BLaER1 (cell line): ENCODE measurements around the gene ASF1B.
A peak's percentile ranks its signal among the peaks of the same experiment; 100 is the strongest.

Experiments used
- H3K27ac ChIP-seq: shearing (Covaris generic); formaldehyde crosslinking; 2 replicates; pipeline ENCODE4 v1.8.1; 2022
- H3K27me3 ChIP-seq: shearing (Covaris generic); formaldehyde crosslinking; 2 replicates; pipeline ENCODE4 v1.8.1; 2022
- H3K36me3 ChIP-seq: shearing (Covaris generic); formaldehyde crosslinking; 2 replicates; pipeline ENCODE4 v1.8.1; 2022
- H3K4me1 ChIP-seq: shearing (Covaris generic); formaldehyde crosslinking; 2 replicates; pipeline ENCODE4 v1.8.1; 2022
- H3K4me2 ChIP-seq: shearing (Covaris generic); formaldehyde crosslinking; 2 replicates; pipeline ENCODE4 v1.8.1; 2022
- H3K4me3 ChIP-seq: shearing (Covaris generic); formaldehyde crosslinking; 2 replicates; pipeline ENCODE4 v1.8.1; 2022
- H3K9ac ChIP-seq: shearing (Covaris generic); formaldehyde crosslinking; 2 replicates; pipeline ENCODE4 v1.8.1; 2022
- H3K9me3 ChIP-seq: shearing (Covaris generic); formaldehyde crosslinking; 2 replicates; pipeline ENCODE4 v1.8.1; 2022
- H4K20me1 ChIP-seq: shearing (Covaris generic); formaldehyde crosslinking; 2 replicates; pipeline ENCODE4 v1.8.1; 2022
- Cebpa-rat ChIP-seq: shearing (Covaris generic); IDR thresholded peaks from 2 replicates; pipeline ENCODE4 v1.8.1; 2022

The ASF1B gene

GRCh38 chr19:14142262-14143190, 6.1 kb upstream of the ASF1B start:
- Histone ChIP-seq H3K9me3 (no peaks in the 10 kb centered on the region), H3K27ac (no peak overlapping the region), H3K9ac (0 out of 2 replicates have a peak overlapping the region, but pooled peaks have one; percentile 44), H3K36me3 (peaks cover 4% of the 10 kb centered on the region; the same call in 1 of the 2 replicates), H3K4me1 (peaks cover 45% of the 10 kb centered on the region), H3K27me3 (no peaks in the 10 kb centered on the region), H3K4me2 (no peak overlapping the region), H3K4me3 (no peak overlapping the region), H4K20me1 (peaks cover 26% of the 10 kb centered on the region; the same call in 1 of the 2 replicates)
- TF ChIP-seq Cebpa-rat = no peak

DNA sequence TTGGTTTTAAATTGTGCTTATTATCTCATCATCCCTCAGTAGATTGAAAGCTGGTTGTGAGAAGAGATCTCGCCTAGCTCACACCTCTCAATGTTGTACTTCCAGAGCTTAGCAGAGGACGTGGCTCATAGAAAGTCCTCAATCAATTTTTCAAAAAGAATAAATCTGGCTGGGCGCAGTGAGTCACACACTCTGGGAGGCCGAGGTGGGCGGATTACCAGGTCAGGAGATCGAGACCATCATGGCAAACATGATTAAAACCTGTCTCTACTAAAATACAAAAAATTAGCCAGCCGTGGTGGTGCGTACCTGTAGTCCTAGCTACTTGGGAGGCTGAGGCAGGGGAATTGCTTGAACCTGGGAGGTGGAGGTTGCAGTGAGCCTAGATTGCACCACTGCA, 4.7 kb upstream of the ASF1B start:
- Histone ChIP-seq H3K9me3 (no peaks in the 10 kb centered on the region), H3K27me3 (no peaks in the 10 kb centered on the region)

DNA sequence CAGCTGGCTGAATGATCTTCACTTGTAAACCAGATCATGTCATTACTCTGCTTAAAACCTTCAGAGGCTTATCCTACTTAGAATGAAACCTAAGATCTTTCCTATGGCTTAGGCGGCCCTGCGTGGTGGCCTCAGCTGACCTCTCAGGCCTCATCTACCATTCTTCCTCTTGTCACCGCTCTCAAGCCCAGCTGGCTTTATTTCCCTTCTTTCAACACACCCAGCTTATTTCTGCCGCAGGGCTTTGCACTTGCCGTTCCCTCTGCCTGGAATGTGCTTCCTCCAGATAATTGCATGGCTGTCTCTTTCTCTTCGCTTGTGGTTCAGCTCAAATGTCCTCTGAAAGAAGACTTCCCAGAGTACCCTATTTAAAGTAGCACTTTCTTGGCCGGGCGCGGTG, 3.6 kb upstream of the ASF1B start:
- TF ChIP-seq Cebpa-rat = no peak
- no peak overlapping the region for H3K27ac ChIP-seq
- H3K9me3 ChIP-seq = no peaks in the 10 kb centered on the region
- H3K4me2 ChIP-seq = no peak overlapping the region
- no peak overlapping the region for H3K4me3 ChIP-seq
- no peaks in the 10 kb centered on the region for H3K27me3 ChIP-seq
- H4K20me1 ChIP-seq = peaks cover 18% of the 10 kb centered on the region; the same call in 1 of the 2 replicates
- H3K36me3 ChIP-seq = peaks cover 4% of the 10 kb centered on the region; the same call in 1 of the 2 replicates
- no peak overlapping the region for H3K9ac ChIP-seq
- peaks cover 43% of the 10 kb centered on the region for H3K4me1 ChIP-seq

More for the DNA sequence above, 4.7 kb upstream of the ASF1B start:
- no peak overlapping the region for H3K9ac ChIP-seq
- H4K20me1 ChIP-seq = peaks cover 18% of the 10 kb centered on the region; the same call in 1 of the 2 replicates
- H3K4me2 ChIP-seq = no peak overlapping the region
- H3K4me1 ChIP-seq = peaks cover 33% of the 10 kb centered on the region
- H3K4me3 ChIP-seq = no peak overlapping the region
- no peak overlapping the region for H3K27ac ChIP-seq
- H3K36me3 ChIP-seq = peaks cover 4% of the 10 kb centered on the region; the same call in 1 of the 2 replicates
- TF ChIP-seq Cebpa-rat = no peak

GRCh38 chr19:14138576-14139265, 2.3 kb upstream of the ASF1B start:
- TF ChIP-seq Cebpa-rat = no peak
- H3K9me3 ChIP-seq = no peaks in the 10 kb centered on the region
- H3K36me3 ChIP-seq = peaks cover 4% of the 10 kb centered on the region; the same call in 1 of the 2 replicates
- peak overlapping the region; percentile 96 for H3K4me2 ChIP-seq
- H3K4me1 ChIP-seq = peaks cover 53% of the 10 kb centered on the region
- H3K27me3 ChIP-seq = no peaks in the 10 kb centered on the region
- H4K20me1 ChIP-seq = peaks cover 18% of the 10 kb centered on the region; the same call in 1 of the 2 replicates
- no peak overlapping the region for H3K27ac ChIP-seq
- H3K9ac ChIP-seq = peak overlapping the region; percentile 88
- H3K4me3 ChIP-seq = peak overlapping the region; percentile 82; the same call in 1 of the 2 replicates

DNA sequence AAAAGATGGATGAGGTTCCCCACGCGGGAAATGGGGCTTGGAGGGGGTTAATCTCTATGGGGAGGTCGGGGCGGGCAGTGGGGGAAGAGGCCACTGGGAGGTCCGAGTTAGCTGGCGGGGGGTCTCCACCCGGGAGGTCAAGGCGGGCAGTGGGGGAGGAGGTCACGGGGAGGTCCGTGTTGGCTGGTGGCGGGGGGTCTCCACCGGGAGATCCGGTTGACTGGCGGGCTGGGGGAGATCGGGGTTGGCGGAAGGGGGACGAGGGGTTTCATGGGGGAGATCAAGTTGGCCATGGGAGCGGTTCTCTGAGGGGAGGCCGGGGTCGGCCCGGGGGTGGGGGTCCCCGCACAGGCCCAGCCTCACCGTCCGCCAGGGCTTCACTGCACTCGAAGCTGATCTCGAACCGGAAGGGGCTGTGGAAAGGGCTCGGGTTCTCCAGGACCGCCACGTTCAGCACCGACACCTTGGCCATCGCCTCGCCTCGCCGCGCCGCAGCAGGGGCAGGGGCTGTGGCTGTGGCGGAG, 342 bp downstream of the ASF1B start:
- Histone ChIP-seq H3K36me3 (peaks cover 26% of the 10 kb centered on the region), H4K20me1 (peaks cover 10% of the 10 kb centered on the region; the same call in 1 of the 2 replicates), H3K27ac (peak overlapping the region; percentile 78), H3K9me3 (no peaks in the 10 kb centered on the region), H3K9ac (peak overlapping the region; percentile 81), H3K4me2 (peak overlapping the region; percentile 97), H3K4me3 (peak overlapping the region; percentile 84), H3K27me3 (no peaks in the 10 kb centered on the region), H3K4me1 (peaks cover 46% of the 10 kb centered on the region)
- no peak for TF ChIP-seq Cebpa-rat

DNA sequence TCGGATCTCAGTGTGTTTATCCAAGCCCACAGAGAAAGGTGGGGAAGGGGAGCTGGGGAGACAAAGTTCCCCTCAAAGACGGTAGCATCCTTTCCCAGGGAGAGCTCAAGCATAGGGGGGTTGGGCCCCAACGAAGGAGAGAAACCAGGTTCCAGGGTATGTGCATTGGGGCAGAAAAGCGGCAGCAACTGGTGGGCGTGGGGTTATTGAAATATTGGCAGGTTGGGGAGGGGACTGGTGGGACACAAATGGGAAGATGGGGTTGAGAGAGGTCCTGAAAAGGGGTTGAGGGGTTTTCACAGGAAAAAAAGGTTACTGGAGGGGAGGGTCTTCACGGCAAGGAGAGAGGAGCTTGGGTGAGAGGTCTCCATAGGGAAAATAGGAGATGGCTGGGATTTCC, 1.0 kb downstream of the ASF1B start:
- peak overlapping the region; percentile 81 for H3K9ac ChIP-seq
- TF ChIP-seq Cebpa-rat = no peak

DNA sequence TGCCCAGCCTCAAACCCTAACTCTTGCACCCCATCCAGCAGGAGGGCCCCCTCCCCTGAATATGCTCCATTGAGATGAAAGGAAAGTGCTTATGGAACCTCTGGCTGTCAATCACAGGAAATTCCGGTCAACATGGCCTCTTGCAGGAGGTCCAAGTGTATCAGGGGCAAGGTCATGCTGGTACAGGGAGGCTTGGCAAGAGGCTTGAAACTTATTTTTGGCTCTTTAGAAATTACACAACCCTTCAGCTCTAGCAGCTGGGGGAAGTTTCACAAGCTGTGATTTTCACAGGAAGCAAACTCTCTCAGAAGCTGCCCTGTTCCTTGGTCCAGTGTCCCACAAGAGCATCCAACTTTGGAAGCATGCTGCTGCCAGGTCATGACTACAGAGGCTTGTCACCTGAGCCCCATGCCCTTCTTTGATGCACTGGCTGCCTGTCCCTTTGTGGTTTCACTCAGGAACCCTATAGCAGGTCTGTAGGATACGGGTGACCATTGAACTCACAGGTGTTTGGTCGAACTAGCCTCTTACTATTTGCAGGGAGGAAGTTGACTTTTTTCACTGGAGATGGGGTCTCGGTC, 8.4 kb downstream of the ASF1B start:
- Histone ChIP-seq H4K20me1 (no peaks in the 10 kb centered on the region), H3K27me3 (no peaks in the 10 kb centered on the region), H3K4me1 (peaks cover 4% of the 10 kb centered on the region; the same call in 1 of the 2 replicates), H3K36me3 (peaks cover 94% of the 10 kb centered on the region), H3K9me3 (no peaks in the 10 kb centered on the region), H3K27ac (no peak overlapping the region), H3K9ac (no peak overlapping the region), H3K4me3 (no peak overlapping the region), H3K4me2 (no peak overlapping the region)
- no peak for TF ChIP-seq Cebpa-rat

More for the DNA sequence above, 1.0 kb downstream of the ASF1B start:
- no peaks in the 10 kb centered on the region for H3K9me3 ChIP-seq
- peak overlapping the region; percentile 97 for H3K4me2 ChIP-seq
- peak overlapping the region; percentile 84 for H3K4me3 ChIP-seq
- H3K4me1 ChIP-seq = peaks cover 49% of the 10 kb centered on the region
- H3K27me3 ChIP-seq = no peaks in the 10 kb centered on the region
- peak overlapping the region; percentile 78; the same call in 1 of the 2 replicates for H3K27ac ChIP-seq
- peaks cover 10% of the 10 kb centered on the region; the same call in 1 of the 2 replicates for H4K20me1 ChIP-seq
- H3K36me3 ChIP-seq = peaks cover 32% of the 10 kb centered on the region

GRCh38 chr19:14127176-14127575, 9.2 kb downstream of the ASF1B start:
- TF ChIP-seq Cebpa-rat = no peak
- no peaks in the 10 kb centered on the region for H4K20me1 ChIP-seq
- H3K4me1 ChIP-seq = peaks cover 4% of the 10 kb centered on the region; the same call in 1 of the 2 replicates
- H3K9me3 ChIP-seq = no peaks in the 10 kb centered on the region
- peaks cover 94% of the 10 kb centered on the region for H3K36me3 ChIP-seq
- H3K4me3 ChIP-seq = no peak overlapping the region
- H3K4me2 ChIP-seq = no peak overlapping the region
- H3K27me3 ChIP-seq = no peaks in the 10 kb centered on the region
- H3K9ac ChIP-seq = no peak overlapping the region
- H3K27ac ChIP-seq = no peak overlapping the region

DNA sequence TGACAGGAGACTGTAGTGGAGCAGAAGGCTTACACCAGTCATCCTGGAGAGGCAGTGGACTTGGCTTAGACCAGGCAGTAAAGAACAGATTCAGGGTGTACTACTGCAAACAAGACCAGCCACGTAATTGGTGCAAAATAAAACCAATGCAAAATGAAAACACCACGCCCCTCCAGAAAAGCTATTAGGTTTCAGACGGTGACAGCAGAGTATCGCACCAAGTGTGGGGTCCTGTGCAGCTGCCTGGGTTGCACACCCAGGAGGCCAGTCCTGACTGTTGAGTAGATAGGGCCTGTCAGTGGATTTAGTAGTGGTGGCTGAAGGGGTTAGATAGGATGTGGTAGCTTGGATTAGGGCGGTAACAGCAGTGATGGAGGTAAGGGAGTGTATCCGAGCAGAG, 13.5 kb downstream of the ASF1B start:
- Histone ChIP-seq H3K4me1 (peaks cover 18% of the 10 kb centered on the region), H3K9ac (no peak overlapping the region), H3K9me3 (no peaks in the 10 kb centered on the region), H3K27me3 (no peaks in the 10 kb centered on the region), H4K20me1 (no peaks in the 10 kb centered on the region), H3K4me2 (no peak overlapping the region), H3K4me3 (no peak overlapping the region), H3K36me3 (peaks cover 84% of the 10 kb centered on the region), H3K27ac (no peak overlapping the region)
- TF ChIP-seq Cebpa-rat = no peak
